ENCODE measurements around the gene ZNF526.
A peak's percentile ranks its signal among the peaks of the same experiment; 100 is the strongest.

Gene ZNF526, protein sequence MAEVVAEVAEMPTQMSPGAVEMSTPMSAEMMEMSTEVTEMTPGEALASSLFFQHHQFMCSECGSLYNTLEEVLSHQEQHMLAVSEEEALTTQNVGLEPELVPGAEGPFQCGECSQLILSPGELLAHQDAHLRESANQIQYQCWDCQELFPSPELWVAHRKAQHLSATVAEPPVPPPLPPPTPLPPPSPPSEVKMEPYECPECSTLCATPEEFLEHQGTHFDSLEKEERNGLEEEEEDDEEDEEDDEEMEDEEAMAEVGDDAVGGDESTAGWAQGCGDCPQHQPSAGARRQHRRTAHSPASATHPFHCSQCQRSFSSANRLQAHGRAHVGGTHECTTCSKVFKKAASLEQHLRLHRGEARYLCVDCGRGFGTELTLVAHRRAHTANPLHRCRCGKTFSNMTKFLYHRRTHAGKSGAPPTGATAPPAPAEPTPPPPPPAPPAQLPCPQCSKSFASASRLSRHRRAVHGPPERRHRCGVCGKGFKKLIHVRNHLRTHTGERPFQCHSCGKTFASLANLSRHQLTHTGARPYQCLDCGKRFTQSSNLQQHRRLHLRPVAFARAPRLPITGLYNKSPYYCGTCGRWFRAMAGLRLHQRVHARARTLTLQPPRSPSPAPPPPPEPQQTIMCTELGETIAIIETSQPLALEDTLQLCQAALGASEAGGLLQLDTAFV

DNA sequence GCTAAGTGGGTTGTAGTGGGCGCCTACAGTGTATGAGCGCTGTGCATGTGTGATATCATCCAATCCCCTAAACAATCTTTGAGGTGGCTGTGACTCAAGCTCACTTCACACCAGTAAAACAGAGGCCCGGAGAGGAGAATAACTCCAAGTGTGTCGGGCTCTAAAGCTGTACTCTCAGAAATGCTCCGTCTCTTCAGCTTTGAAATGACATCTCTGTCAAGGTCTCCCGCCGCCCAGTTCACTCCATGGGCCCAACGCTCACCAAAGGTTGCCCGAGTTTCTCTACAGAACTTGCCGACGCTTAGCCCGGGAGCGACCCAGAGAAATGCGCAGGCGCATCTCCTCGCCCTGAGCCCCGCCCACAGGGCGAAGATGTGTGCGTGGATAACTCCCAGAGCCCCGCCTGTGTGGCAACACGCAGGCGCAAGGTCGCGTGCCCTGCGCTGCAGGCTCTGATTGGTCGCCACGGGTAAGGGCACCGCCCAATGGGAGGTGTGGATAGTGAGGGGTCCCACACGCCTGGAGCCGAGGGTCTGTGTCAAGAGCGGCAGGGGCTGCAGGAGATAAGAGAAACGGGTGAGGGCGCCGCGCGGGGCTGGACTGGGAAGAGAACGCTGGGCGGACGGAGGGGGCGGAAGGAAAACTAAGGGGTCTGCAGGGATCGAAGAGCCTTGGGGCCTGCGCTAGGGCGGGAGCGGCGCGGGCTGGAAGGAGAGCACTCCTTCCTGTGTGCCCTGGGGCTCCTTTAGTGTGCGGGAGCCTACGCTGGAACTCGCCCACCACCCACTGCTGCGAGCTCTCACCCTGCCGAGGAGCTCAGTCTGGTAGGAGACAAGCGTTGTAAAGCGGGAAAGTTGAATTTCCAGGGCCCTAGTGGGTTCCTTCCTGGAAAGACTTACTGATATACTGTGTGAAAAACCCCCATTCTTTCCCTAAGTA is at the start of gene ZNF526:
Gene ZNF526 (plus strand): TSS at position 501 of the 939 bp plus-strand sequence. CDS start 4,092 bp downstream, outside the sequence.
- peak; percentile 97 for DNase-seq

DNA sequence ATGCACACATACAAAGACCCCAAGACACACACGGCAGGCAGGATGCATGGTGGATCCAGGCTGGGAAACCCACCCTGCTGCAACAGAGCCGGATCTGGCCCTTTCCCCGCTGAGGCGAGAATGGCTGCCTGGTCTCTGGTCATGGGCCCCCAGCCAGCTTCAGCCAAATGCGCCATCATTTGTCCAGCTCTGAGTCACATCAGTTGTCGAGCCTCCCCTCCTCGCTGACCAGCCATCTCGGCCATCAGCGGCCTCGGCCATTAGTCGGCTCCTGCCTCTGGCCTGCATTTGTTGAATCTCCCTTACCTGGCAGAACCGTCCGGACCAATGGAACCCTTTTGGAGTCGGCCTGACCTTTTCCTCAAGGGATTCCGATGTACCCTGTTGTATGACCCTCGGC is 49.4 kb upstream of the ZNF526 start:
- DNase-seq = no peak

- DNase-seq = no peak
Measured at GRCh38 chr19:42172261-42172660, 47.9 kb upstream of the ZNF526 start.

GRCh38 chr19:42173695-42174094 is 46.4 kb upstream of the ZNF526 start:
- DNase-seq = no peak

GRCh38 chr19:42174188-42174587 is 45.9 kb upstream of the ZNF526 start:
- DNase-seq = no peak

GRCh38 chr19:42174958-42175734 is 45.0 kb upstream of the ZNF526 start:
- DNase-seq = no peak

GRCh38 chr19:42175952-42176648 is 44.0 kb upstream of the ZNF526 start:
- DNase-seq = peak; percentile 12

- DNase-seq = no peak
Measured at GRCh38 chr19:42176649-42176989, 43.5 kb upstream of the ZNF526 start.

DNA sequence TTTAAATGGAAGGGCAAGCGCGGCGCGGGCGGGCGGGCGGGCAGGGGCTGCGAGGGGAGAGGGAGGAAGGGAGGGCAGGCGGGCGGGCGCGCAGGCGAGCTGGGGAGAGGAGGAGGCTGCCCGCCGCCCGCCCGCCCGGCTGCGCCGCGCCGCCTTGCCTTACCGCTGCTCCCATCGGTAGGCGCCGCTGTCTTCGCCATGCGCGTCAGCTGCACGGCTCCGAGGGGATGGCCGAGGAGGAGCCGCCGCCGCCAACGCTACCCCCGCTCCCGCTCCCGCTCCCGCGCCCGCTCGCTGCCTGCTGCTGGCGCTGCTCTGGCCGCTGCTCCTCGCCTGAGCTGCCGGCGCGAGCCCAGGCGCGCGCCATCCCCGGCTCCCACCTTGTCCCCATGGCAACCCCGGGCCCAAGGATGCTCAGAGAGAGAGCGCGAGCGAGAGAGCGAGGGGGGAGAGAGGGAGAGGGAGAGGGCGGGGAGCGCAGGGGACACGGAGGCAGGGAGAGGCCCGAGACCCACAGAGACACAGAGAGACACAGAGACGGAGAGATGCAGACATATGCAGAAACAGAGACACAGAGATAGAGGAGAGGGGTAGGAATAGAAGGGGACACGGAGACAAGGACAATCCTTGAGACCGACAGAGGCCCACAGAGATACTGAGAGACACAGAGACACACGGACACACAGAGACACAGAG is 43.0 kb upstream of the ZNF526 start:
- peak; percentile 69 for DNase-seq

DNA sequence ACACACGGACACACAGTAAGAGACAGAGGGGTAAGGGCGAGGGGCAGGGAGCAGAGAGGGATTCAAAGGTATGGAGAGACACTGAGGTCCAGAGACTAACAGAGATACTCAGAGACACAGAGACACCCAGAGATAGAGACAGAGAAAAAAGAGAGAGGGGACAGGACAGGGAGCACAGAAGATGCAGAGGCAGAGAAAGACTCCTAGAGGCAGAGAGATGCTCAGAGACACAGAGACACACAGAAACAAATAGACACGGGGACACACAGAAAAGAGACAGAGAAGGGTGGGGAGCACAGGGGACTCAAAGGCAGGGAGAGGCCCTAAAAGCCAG is 42.5 kb upstream of the ZNF526 start:
- no peak for DNase-seq

DNA sequence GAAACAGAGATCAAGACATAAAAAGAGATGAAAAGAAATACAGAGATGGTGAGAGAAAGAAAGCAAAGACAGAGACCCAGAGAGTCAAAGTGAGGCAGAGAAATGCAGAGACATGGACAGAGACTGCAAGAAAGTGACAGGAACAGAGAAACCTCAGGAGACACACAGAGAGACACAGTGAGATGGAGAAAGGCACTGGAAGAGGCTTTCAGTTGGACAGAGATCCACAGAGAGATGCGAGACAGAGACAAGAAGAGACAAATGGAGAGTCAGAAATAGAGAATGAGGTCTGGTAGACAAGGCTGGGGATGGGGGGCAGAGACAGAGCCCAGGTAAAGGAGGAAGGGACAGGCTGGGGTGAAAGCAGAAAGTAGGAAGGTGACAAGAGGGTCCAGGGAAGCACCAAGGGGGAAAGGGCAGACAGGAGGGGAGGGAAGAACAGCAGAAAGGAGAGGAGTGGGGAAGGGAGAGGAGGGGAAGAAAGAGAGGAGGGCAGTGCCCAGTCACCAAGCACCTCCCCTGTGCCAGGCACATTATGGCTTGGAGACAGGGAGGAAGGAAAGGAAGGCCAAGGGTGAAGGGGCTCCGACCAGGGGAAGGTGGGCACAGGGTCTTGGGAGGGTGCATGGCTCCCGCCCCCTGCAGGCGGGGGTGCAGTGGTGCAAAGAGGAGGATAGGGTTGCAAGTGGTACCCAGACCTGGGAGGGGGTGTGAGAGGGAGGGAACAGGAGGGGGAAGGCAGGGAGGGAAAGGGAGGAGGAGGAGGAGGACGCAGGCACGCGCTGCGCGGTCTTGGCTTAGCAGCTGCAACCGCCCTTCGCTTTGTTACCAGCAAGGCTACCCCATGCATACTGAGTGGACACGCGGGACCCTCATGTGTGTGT is 41.1 kb upstream of the ZNF526 start:
- no peak for DNase-seq

GRCh38 chr19:42184401-42184861 is 35.7 kb upstream of the ZNF526 start:
- DNase-seq = peak; percentile 89

DNA sequence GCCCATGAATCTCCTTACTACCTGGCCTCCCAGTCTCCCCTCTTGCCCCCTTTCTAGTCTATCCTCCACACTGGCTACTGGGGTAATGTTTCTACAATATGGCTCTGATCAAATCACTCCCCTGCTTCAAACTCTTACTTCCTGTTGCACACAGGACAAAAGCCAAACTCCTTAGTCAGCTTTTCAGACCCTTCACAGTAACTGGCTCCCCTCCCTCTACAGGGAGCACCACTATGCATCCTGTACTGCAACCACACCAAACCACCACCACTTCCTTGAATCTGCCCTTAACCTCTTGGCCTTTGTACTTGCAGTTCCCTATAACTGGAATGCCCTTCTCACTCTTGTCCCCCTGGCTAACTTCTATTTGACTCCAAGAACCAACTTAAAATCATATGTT is 34.8 kb upstream of the ZNF526 start:
- DNase-seq = peak; percentile 78

- DNase-seq = no peak
Measured at GRCh38 chr19:42188665-42189064, 31.4 kb upstream of the ZNF526 start.

DNA sequence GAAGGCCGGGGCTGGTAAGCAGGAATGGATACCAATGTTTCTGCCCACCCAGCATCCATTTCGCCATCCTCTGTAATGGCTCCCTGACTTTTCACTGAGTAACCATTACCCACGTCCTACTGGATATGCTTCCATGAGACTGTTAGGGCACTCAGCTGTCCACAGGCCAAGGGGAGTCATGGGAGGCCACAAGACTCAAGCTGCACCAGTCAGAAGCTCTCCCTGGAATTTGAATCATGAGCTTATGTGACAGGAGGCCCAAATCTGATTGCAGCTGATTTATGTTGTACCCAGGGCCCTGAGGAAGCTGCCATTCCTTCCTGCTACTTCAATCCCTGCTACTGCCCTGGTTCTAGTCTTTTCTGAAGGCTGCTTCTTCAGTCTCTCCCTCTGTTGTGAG is 31.0 kb upstream of the ZNF526 start:
- DNase-seq = no peak

DNA sequence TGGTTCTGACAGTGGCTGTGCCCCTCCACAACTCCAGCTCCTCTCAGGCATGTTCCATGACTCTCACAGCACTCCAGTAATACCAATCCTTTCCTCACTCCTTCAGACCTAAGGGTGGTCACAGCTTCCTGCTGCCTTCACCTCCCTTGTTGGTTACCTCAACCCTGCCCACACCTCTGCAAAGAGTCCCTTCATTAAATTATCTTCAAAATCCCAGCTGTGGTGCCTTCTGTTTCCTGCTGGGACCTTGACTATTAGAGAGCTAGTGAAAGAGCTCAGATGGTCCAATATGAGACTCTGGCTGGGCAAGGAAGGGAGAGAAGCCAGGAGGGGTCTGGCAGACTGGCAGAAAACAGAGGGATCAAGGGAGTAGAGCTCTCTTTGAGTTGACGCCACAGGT is 28.8 kb upstream of the ZNF526 start:
- no peak for DNase-seq

- peak; percentile 69 for DNase-seq
Measured at GRCh38 chr19:42191855-42192254, 28.3 kb upstream of the ZNF526 start.

DNA sequence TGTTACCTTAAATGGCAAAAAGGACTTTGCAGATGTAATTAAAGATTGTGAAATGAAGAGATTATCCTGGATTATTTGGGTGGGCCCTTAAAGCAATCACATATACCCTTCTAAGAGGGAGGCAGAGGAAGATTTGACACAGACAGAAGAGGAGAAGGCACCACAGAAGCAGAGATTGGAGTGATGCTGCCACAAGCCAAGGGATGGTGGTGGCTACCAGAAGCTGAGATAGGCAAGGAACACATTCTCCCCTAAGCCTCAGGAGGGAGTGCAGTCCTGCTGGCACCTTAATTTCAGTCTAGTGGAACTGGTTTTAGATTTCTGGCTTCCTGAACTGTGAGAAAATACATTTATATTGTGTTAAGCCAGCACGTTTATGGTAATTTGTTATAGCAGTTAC is 26.8 kb upstream of the ZNF526 start:
- DNase-seq = no peak

DNA sequence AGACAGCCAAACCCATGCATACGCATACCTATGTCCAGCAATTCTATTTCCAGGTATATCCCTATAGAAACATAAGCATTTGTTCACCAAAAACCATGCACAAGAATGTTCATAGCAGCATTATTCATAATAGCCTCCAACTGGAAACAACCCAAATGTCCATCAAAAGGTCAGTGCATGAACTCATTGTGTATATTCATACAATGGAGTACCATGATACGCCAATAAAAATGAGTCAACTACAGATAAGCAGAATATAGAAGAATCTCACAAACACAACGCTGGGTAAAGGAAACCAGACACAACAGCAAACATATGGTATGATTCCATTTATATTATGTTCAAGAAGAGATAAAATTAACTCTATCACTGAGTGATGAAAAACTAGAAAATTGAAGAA is 26.4 kb upstream of the ZNF526 start:
- no peak for DNase-seq
